ENCODE results near the gene ARHGAP45.

ARHGAP45 gene

GRCh38 chr19:1064661-1065605 is 2.0 kb upstream of the ARHGAP45 start:
- WGBS, 2 experiments: 12 to 13% methylated on average over 60 of the region's 60 CpGs
- Histone ChIP-seq H3K4me1 (ENCODE audit: control insufficient read depth, insufficient read depth, low read length) (peaks cover 13% of the 10 kb centered on the region), H3K4me3 (ENCODE audit: insufficient read depth, low read depth, low read length) (peak overlapping the region; percentile 2), H3K27me3 (ENCODE audit: control insufficient read depth, insufficient read depth, low read length, poor library complexity, severe bottlenecking) (peaks cover 67% of the 10 kb centered on the region), H3K27ac (ENCODE audit: insufficient read depth, low read depth, low read length, poor library complexity, severe bottlenecking) (no peak overlapping the region), H3K36me3 (ENCODE audit: control insufficient read depth, insufficient read depth, low read length) (no peaks in the 10 kb centered on the region), H3K9me3 (ENCODE audit: control insufficient read depth, low read length) (no peaks in the 10 kb centered on the region)

GRCh38 chr19:1065606-1066109 is 1.3 kb upstream of the ARHGAP45 start:
- H3K4me3 ChIP-seq (ENCODE audit: insufficient read depth, low read depth, low read length): no peak overlapping the region
- H3K27me3 ChIP-seq (ENCODE audit: control insufficient read depth, insufficient read depth, low read length, poor library complexity, severe bottlenecking): peaks cover 74% of the 10 kb centered on the region
- H3K27ac ChIP-seq (ENCODE audit: insufficient read depth, low read depth, low read length, poor library complexity, severe bottlenecking): no peak overlapping the region
- no peaks in the 10 kb centered on the region for H3K36me3 ChIP-seq (ENCODE audit: control insufficient read depth, insufficient read depth, low read length)
- peaks cover 13% of the 10 kb centered on the region for H3K4me1 ChIP-seq (ENCODE audit: control insufficient read depth, insufficient read depth, low read length)
- H3K9me3 ChIP-seq (ENCODE audit: control insufficient read depth, low read length): no peaks in the 10 kb centered on the region
- 70 to 71% methylated on average over 17 of the region's 17 CpGs for WGBS, 2 experiments

DNA sequence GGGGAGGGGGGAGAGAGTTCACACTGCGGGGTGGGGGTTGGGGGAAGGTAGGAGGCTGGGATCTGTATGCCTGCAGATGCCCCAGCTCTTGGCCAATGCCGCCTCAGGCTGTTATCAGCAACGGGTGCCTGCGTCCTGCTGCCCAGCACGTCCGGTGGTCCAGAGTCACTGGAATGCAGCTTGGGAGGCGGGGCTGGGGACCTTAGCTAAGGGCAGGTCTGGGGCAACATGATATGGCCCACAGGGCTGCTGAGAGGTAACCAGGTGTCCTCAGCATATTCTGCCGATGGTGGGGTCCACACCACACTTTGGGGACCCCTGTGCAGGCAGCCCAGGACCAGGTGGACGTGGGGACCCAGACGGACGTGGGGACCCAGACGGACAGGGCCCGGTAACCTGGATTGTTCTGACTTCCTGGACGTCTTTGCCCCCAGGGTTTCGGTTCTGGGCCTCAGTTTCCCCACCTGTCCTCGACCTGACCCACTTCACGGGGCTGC is 668 bp upstream of the ARHGAP45 start:
- H3K36me3 ChIP-seq (ENCODE audit: control insufficient read depth, insufficient read depth, low read length): no peaks in the 10 kb centered on the region
- H3K9me3 ChIP-seq (ENCODE audit: control insufficient read depth, low read length): no peaks in the 10 kb centered on the region
- WGBS, 2 experiments: 60 to 63% methylated on average over 17 of the region's 17 CpGs
- H3K27me3 ChIP-seq (ENCODE audit: control insufficient read depth, insufficient read depth, low read length, poor library complexity, severe bottlenecking): peaks cover 81% of the 10 kb centered on the region
- peaks cover 13% of the 10 kb centered on the region for H3K4me1 ChIP-seq (ENCODE audit: control insufficient read depth, insufficient read depth, low read length)
- H3K4me3 ChIP-seq (ENCODE audit: insufficient read depth, low read depth, low read length): no peak overlapping the region
- no peak overlapping the region for H3K27ac ChIP-seq (ENCODE audit: insufficient read depth, low read depth, low read length, poor library complexity, severe bottlenecking)

DNA sequence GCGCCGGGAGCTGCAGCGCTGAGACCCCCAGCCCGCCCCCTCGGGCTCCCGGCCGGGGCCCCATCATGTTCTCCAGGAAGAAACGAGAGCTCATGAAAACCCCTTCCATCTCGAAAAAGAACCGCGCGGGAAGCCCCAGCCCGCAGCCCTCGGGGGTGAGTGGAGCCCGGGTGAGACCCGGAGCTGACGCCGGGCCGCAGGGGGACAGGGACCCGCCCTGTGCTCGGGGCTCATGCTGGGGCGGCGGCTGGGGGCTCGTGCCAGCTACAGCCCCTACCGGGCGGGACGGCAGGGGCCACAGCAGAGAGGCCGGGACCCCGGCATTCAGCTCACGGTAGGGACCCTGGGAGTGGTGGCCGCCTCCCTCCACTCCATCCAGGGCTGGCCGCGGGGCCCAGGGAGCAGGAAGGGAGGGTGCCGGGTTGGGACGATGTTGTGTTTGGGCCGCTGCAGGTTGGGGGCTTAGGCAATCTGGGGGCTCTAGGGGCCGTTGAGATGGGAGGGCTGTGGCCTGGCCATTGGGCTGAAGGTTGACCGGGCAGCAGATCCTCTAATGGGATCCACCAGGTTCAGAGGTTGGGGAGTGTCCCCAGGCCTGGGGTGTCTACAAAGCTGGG is 482 bp downstream of the ARHGAP45 start:
- Histone ChIP-seq H3K4me1 (ENCODE audit: control insufficient read depth, insufficient read depth, low read length) (peaks cover 13% of the 10 kb centered on the region), H3K4me3 (ENCODE audit: insufficient read depth, low read depth, low read length) (peak overlapping the region; percentile 14), H3K27me3 (ENCODE audit: control insufficient read depth, insufficient read depth, low read length, poor library complexity, severe bottlenecking) (peaks cover 89% of the 10 kb centered on the region), H3K36me3 (ENCODE audit: control insufficient read depth, insufficient read depth, low read length) (no peaks in the 10 kb centered on the region), H3K27ac (ENCODE audit: insufficient read depth, low read depth, low read length, poor library complexity, severe bottlenecking) (no peak overlapping the region), H3K9me3 (ENCODE audit: control insufficient read depth, low read length) (no peaks in the 10 kb centered on the region)
- WGBS, 2 experiments: 12 to 13% methylated on average over 38 of the region's 38 CpGs

- Histone ChIP-seq H3K36me3 (ENCODE audit: control insufficient read depth, insufficient read depth, low read length) (no peaks in the 10 kb centered on the region), H3K27me3 (ENCODE audit: control insufficient read depth, insufficient read depth, low read length, poor library complexity, severe bottlenecking) (peaks cover 89% of the 10 kb centered on the region), H3K27ac (ENCODE audit: insufficient read depth, low read depth, low read length, poor library complexity, severe bottlenecking) (no peak overlapping the region), H3K4me3 (ENCODE audit: insufficient read depth, low read depth, low read length) (no peak overlapping the region), H3K9me3 (ENCODE audit: control insufficient read depth, low read length) (no peaks in the 10 kb centered on the region), H3K4me1 (ENCODE audit: control insufficient read depth, insufficient read depth, low read length) (peaks cover 13% of the 10 kb centered on the region)
- 91% methylated on average over 45 of the region's 45 CpGs for WGBS, 2 experiments
These were observed 1.3 kb downstream of the ARHGAP45 start for GRCh38 chr19:1068009-1069001.

- H3K9me3 ChIP-seq (ENCODE audit: control insufficient read depth, low read length): no peaks in the 10 kb centered on the region
- peaks cover 80% of the 10 kb centered on the region for H3K27me3 ChIP-seq (ENCODE audit: control insufficient read depth, insufficient read depth, low read length, poor library complexity, severe bottlenecking)
- H3K4me3 ChIP-seq (ENCODE audit: insufficient read depth, low read depth, low read length): no peak overlapping the region
- peaks cover 13% of the 10 kb centered on the region for H3K4me1 ChIP-seq (ENCODE audit: control insufficient read depth, insufficient read depth, low read length)
- 88 to 89% methylated on average over 25 of the region's 25 CpGs for WGBS, 2 experiments
- no peaks in the 10 kb centered on the region for H3K36me3 ChIP-seq (ENCODE audit: control insufficient read depth, insufficient read depth, low read length)
- H3K27ac ChIP-seq (ENCODE audit: insufficient read depth, low read depth, low read length, poor library complexity, severe bottlenecking): no peak overlapping the region
These were observed 2.2 kb downstream of the ARHGAP45 start for GRCh38 chr19:1069009-1069779.

- Histone ChIP-seq H3K4me3 (ENCODE audit: insufficient read depth, low read depth, low read length) (peak overlapping the region; percentile 39), H3K27ac (ENCODE audit: insufficient read depth, low read depth, low read length, poor library complexity, severe bottlenecking) (no peak overlapping the region), H3K9me3 (ENCODE audit: control insufficient read depth, low read length) (no peaks in the 10 kb centered on the region), H3K27me3 (ENCODE audit: control insufficient read depth, insufficient read depth, low read length, poor library complexity, severe bottlenecking) (peaks cover 66% of the 10 kb centered on the region), H3K36me3 (ENCODE audit: control insufficient read depth, insufficient read depth, low read length) (peaks cover 1% of the 10 kb centered on the region), H3K4me1 (ENCODE audit: control insufficient read depth, insufficient read depth, low read length) (peaks cover 12% of the 10 kb centered on the region)
- 16 to 18% methylated on average over 21 of the region's 21 CpGs for WGBS, 2 experiments
These were observed 3.6 kb downstream of the ARHGAP45 start for GRCh38 chr19:1070576-1070930.

- H3K4me3 ChIP-seq (ENCODE audit: insufficient read depth, low read depth, low read length): peak overlapping the region; percentile 39
- peaks cover 6% of the 10 kb centered on the region for H3K4me1 ChIP-seq (ENCODE audit: control insufficient read depth, insufficient read depth, low read length)
- peaks cover 60% of the 10 kb centered on the region for H3K27me3 ChIP-seq (ENCODE audit: control insufficient read depth, insufficient read depth, low read length, poor library complexity, severe bottlenecking)
- no peak overlapping the region for H3K27ac ChIP-seq (ENCODE audit: insufficient read depth, low read depth, low read length, poor library complexity, severe bottlenecking)
- H3K9me3 ChIP-seq (ENCODE audit: control insufficient read depth, low read length): no peaks in the 10 kb centered on the region
- 2% methylated on average over 99 of the region's 99 CpGs for WGBS, 2 experiments
- peaks cover 4% of the 10 kb centered on the region for H3K36me3 ChIP-seq (ENCODE audit: control insufficient read depth, insufficient read depth, low read length)
These were observed 4.2 kb downstream of the ARHGAP45 start for GRCh38 chr19:1070931-1071791.

All from ectodermal cell (in vitro differentiated cells).